OCI-LY7 (cell line): ENCODE data around the gene SP1. TPM values are rescaled to one million over a fixed set of nuclear protein-coding genes. Genes with fewer than 3 reads are reported as not detected.

Experiments
- BruUV-seq: library from RNA; stranded (reverse); fragments of 400-500 nt; replicated peaks from 2 replicates; lab custom pipeline; 2021; lab: Mats Ljungman, UMichigan
- CTCF ChIA-PET: fragments of 300-600 bp; sonication (Branson Sonifier 250); formaldehyde crosslinking; loops from one replicate; lab custom pipeline; 2022; ENCODE audit warnings: antibody characterized with exemption; ENCODE audit not compliant: unreplicated experiment; lab: Charles Lee
- POLR2A ChIA-PET: fragments of 300-600 bp; sonication (Branson Sonifier 250); formaldehyde crosslinking; loops from one replicate; lab custom pipeline; 2022; ENCODE audit warnings: antibody characterized with exemption; lab: Charles Lee
- DNase-seq: peaks from one replicate; pipeline ENCODE4 v3.0.0-alpha.2; 2015; ENCODE audit warnings: low spot score
- H2AFZ ChIP-seq: fragments of 200-600 bp; sonication (generic), shearing (Covaris generic); 2 replicates; pipeline ENCODE4 v1.6.1; 2014; ENCODE audit warnings: mild to moderate bottlenecking, antibody characterized with exemption, low read length, moderate library complexity
- H3K27ac ChIP-seq: fragments of 200-600 bp; sonication (generic); 2 replicates; pipeline ENCODE4 v1.5.1; 2014; ENCODE audit warnings: mixed run types, low read depth, mild to moderate bottlenecking, moderate library complexity, low read length, inconsistent platforms; ENCODE audit not compliant: poor library complexity, severe bottlenecking
- H3K36me3 ChIP-seq: fragments of 200-600 bp; sonication (generic); 2 replicates; pipeline ENCODE4 v1.6.1; 2014; ENCODE audit warnings: mild to moderate bottlenecking, antibody characterized with exemption, low read length, moderate library complexity, mixed read lengths; ENCODE audit not compliant: insufficient read depth
- H3K4me1 ChIP-seq: fragments of 200-600 bp; sonication (generic); 2 replicates; pipeline ENCODE4 v1.5.1; 2014; ENCODE audit warnings: mild to moderate bottlenecking, low read length; ENCODE audit not compliant: insufficient read depth, poor library complexity, severe bottlenecking
- H3K4me2 ChIP-seq: fragments of 200-600 bp; sonication (generic); 2 replicates; pipeline ENCODE4 v1.6.1; 2014; ENCODE audit warnings: mild to moderate bottlenecking, low read length
- H3K4me3 ChIP-seq: fragments of 200-600 bp; sonication (generic); 2 replicates; pipeline ENCODE4 v1.5.1; 2014; ENCODE audit warnings: mild to moderate bottlenecking, low read depth, low read length; ENCODE audit not compliant: poor library complexity, severe bottlenecking
- H3K79me2 ChIP-seq: fragments of 200-600 bp; sonication (generic); 2 replicates; pipeline ENCODE4 v1.6.1; 2016; ENCODE audit warnings: low read depth, mild to moderate bottlenecking, low read length, moderate library complexity, mixed read lengths; ENCODE audit not compliant: insufficient read depth
- H3K9me2 ChIP-seq: fragments of 200-600 bp; sonication (generic); 2 replicates; pipeline ENCODE4 v1.6.1; 2016; ENCODE audit warnings: mild to moderate bottlenecking, low read length, mixed read lengths; ENCODE audit not compliant: insufficient read depth
- H3K9me3 ChIP-seq: fragments of 200-600 bp; sonication (generic); 2 replicates; pipeline ENCODE4 v1.6.1; 2014; ENCODE audit warnings: mild to moderate bottlenecking, mixed run types, low read length, mixed read lengths
- H4K20me1 ChIP-seq: fragments of 200-600 bp; sonication (generic); 2 replicates; pipeline ENCODE4 v1.6.1; 2014; ENCODE audit warnings: mild to moderate bottlenecking, antibody characterized with exemption, low read length, moderate library complexity, mixed read lengths; ENCODE audit not compliant: insufficient read depth
- CTCF ChIP-seq: fragments of 200-600 bp; sonication (generic); conservative IDR thresholded peaks from 2 replicates; pipeline ENCODE4 v1.5.1; 2014; ENCODE audit warnings: mild to moderate bottlenecking, antibody characterized with exemption, low read length, moderate library complexity, mixed read lengths
- EZH2phosphoT487 ChIP-seq: fragments of 200-600 bp; sonication (generic); IDR thresholded peaks from 2 replicates; pipeline ENCODE4 v1.6.1; 2018; ENCODE audit warnings: low read depth, borderline replicate concordance, mild to moderate bottlenecking, mixed run types, antibody characterized with exemption, low read length, moderate library complexity, mixed read lengths
- intact Hi-C: fragments of 100-400 bp; cut with micrococcal nuclease; formaldehyde crosslinking; loops from one replicate; pipeline ENCODE4 v1.10.0; 2022; ENCODE audit not compliant: unreplicated experiment
- total RNA-seq, 2 experiments: library from RNA; depleted of rRNA in 1 of 2; stranded (reverse); fragments of >200 nt in 1 of 2; shearing (Covaris generic) in 1 of 2; gene quantifications; 2 replicates each; pipeline ENCODE4 v1.2.3, GENCODE V29; 2014 to 2022

SP1 gene
- total RNA-seq, 2 experiments from 2014 or later = 58.9 to 83.9 TPM

GRCh38 chr12:53465679-53466078, 85.7 kb downstream of the SP1 start:
- Histone ChIP-seq H3K4me2 (no peak overlapping the region), H2AFZ (no peak overlapping the region), H3K27ac (no peak overlapping the region), H3K36me3 (peaks cover 100% of the 10 kb centered on the region), H3K79me2 (peaks cover 57% of the 10 kb centered on the region; the same call in 1 of the 2 replicates), H3K9me2 (no peaks in the 10 kb centered on the region), H3K9me3 (no peaks in the 10 kb centered on the region), H4K20me1 (peaks cover 49% of the 10 kb centered on the region), H3K4me3 (no peak overlapping the region), H3K4me1 (peaks cover 24% of the 10 kb centered on the region)
- ChIA-PET CTCF (interaction anchor here (0.5 to 1.1 kb wide), 2 partner anchors 10 to 411 kb away, joined by 4 to 5 read pairs; no protein-coding TSS in a partner anchor), POLR2A (interaction anchor here (0.6 to 1.3 kb wide), 5 partner anchors 10 to 35 kb away, joined by 3 to 5 read pairs (median 3); partner anchors contain the start of gene TARBP2)
- BruUV-seq = no TSS peak
- no peak for DNase-seq
- TF ChIP-seq EZH2phosphoT487 (no peak), CTCF (0 out of 2 replicates have a peak, but pooled peaks have one; percentile 24)
- intact Hi-C loops = no loop called here

Other genes starting within 250 kb of the SP1 start
- 26.1 and 31.6 TPM in 2 replicates for gene ZNF740, start 199.5 kb upstream of the SP1 start, total RNA-seq (2014; rRNA removed; shearing (Covaris generic))
- gene ZNF740, start 199.5 kb upstream of the SP1 start, total RNA-seq (2022) = 58.2 and 66.5 TPM in 2 replicates
- 18.9 and 25.8 TPM in 2 replicates for gene CSAD, start 199.3 kb upstream of the SP1 start, total RNA-seq (2014; rRNA removed; shearing (Covaris generic))
- gene CSAD, start 199.3 kb upstream of the SP1 start, total RNA-seq (2022) = 26.9 and 32.0 TPM in 2 replicates
- gene ITGB7, start 172.9 kb upstream of the SP1 start, total RNA-seq (2014; rRNA removed; shearing (Covaris generic)) = 48.6 and 51.7 TPM in 2 replicates
- gene ITGB7, start 172.9 kb upstream of the SP1 start, total RNA-seq (2022) = 153 and 207 TPM in 2 replicates
- 1.4 and 7.0 TPM in 2 replicates for gene RARG, start 148.0 kb upstream of the SP1 start, total RNA-seq (2014; rRNA removed; shearing (Covaris generic))
- gene RARG, start 148.0 kb upstream of the SP1 start, total RNA-seq (2022) = 5.1 and 8.4 TPM in 2 replicates
- gene ESPL1, start 111.9 kb upstream of the SP1 start, total RNA-seq (2014; rRNA removed; shearing (Covaris generic)) = 77.4 and 78.2 TPM in 2 replicates
- 121 and 137 TPM in 2 replicates for gene ESPL1, start 111.9 kb upstream of the SP1 start, total RNA-seq (2022)
- gene PFDN5, start 84.6 kb upstream of the SP1 start, total RNA-seq (2014; rRNA removed; shearing (Covaris generic)) = 348 and 394 TPM in 2 replicates
- gene PFDN5, start 84.6 kb upstream of the SP1 start, total RNA-seq (2022) = 264 TPM in 2 replicates
- 41.0 and 53.4 TPM in 2 replicates for gene MYG1, start 80.5 kb upstream of the SP1 start, total RNA-seq (2014; rRNA removed; shearing (Covaris generic))
- gene MYG1, start 80.5 kb upstream of the SP1 start, total RNA-seq (2022) = 59.3 and 64.9 TPM in 2 replicates
- 85.5 and 95.6 TPM in 2 replicates for gene AAAS, start 58.6 kb upstream of the SP1 start, total RNA-seq (2014; rRNA removed; shearing (Covaris generic))
- gene AAAS, start 58.6 kb upstream of the SP1 start, total RNA-seq (2022) = 94.5 and 109 TPM in 2 replicates
- gene SP7, start 43.8 kb upstream of the SP1 start, total RNA-seq (2014; rRNA removed; shearing (Covaris generic)) = 0.16 TPM in 1 of 2 replicates, not detected in the other
- gene SP7, start 43.8 kb upstream of the SP1 start, total RNA-seq (2022) = 0.27 TPM in 1 of 2 replicates, not detected in the other
- not detected in 2 replicates for gene AMHR2, start 43.7 kb downstream of the SP1 start, total RNA-seq (2014; rRNA removed; shearing (Covaris generic))
- gene AMHR2, start 43.7 kb downstream of the SP1 start, total RNA-seq (2022) = not detected in 2 replicates
- gene PRR13, start 61.6 kb downstream of the SP1 start, total RNA-seq (2014; rRNA removed; shearing (Covaris generic)) = 54.1 and 83.9 TPM in 2 replicates
- gene PRR13, start 61.6 kb downstream of the SP1 start, total RNA-seq (2022) = 219 and 230 TPM in 2 replicates
- gene PCBP2, start 71.9 kb downstream of the SP1 start, total RNA-seq (2014; rRNA removed; shearing (Covaris generic)) = 183 and 209 TPM in 2 replicates
- 1,015 and 1,037 TPM in 2 replicates for gene PCBP2, start 71.9 kb downstream of the SP1 start, total RNA-seq (2022)
- 7.2 TPM in 2 replicates for gene MAP3K12, start 119.3 kb downstream of the SP1 start, total RNA-seq (2014; rRNA removed; shearing (Covaris generic))
- 13.4 and 13.7 TPM in 2 replicates for gene MAP3K12, start 119.3 kb downstream of the SP1 start, total RNA-seq (2022)
- 49.1 and 62.6 TPM in 2 replicates for gene TARBP2, start 121.1 kb downstream of the SP1 start, total RNA-seq (2014; rRNA removed; shearing (Covaris generic))
- 41.8 and 45.9 TPM in 2 replicates for gene TARBP2, start 121.1 kb downstream of the SP1 start, total RNA-seq (2022)
- not detected in 2 replicates for gene NPFF, start 127.3 kb downstream of the SP1 start, total RNA-seq (2014; rRNA removed; shearing (Covaris generic))
- gene NPFF, start 127.3 kb downstream of the SP1 start, total RNA-seq (2022) = not detected in 2 replicates
- gene ATF7, start 246.2 kb downstream of the SP1 start, total RNA-seq (2014; rRNA removed; shearing (Covaris generic)) = 5.9 and 6.8 TPM in 2 replicates
- gene ATF7, start 246.2 kb downstream of the SP1 start, total RNA-seq (2022) = 23.2 and 26.5 TPM in 2 replicates